ENCODE measurements around the gene ATXN1. TPM values are rescaled to one million over a fixed set of nuclear protein-coding genes. Genes with fewer than 3 reads are reported as not detected.

ATXN1 gene
- total RNA-seq, 1 experiment from 2014 or later = 25.6 TPM

DNA sequence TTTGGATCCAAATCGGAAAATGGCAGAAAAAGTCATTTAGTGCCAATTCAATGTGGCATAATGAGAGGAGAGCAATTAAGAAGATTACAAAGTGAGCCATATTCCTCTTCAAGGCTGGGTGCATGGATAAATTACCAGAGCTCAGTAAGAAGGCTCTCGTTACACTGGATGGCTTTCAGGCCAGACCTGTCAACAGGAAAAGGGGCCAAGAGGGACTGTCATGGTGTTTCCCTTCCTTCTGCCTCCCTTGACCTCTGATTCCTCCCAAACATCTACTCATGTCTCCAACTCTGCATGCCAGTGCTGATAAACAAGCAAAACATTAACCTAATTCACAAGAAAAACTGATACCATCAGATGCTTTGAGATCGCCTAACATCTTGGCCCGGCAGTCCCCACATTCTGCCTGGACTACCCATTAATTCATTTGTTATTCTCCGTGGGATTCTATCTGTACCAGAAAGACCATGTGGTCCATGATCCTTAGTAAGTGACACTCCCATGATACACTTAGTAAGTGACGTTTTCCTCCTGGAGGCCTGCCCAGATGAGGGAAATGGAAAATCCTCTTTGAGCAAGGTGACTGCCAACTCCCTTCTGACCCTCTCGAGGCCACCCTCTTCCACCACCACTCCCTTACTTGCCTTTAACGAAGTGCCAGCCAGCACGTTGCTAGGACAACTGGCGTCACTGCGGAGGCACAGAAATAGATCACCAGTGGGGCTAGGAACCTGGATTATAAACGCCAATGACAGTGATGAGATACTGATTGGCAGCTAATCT lies 283.7 kb downstream of the ATXN1 start:
- POLR2A ChIA-PET (ENCODE audit: low non-redundant PET) = no interaction called here
- DNase-seq (ENCODE audit: low spot score) = no peak
- intact Hi-C loops (cut with micrococcal nuclease; ENCODE audit: unreplicated experiment) = no loop called here
- BruUV-seq (replicated peaks) = no TSS peak
- Histone ChIP-seq H3K9me3 (ENCODE audit: low read depth, low read length, poor library complexity, severe bottlenecking) (no peaks in the 10 kb centered on the region), H3K36me3 (ENCODE audit: insufficient read depth, low read length, poor library complexity, severe bottlenecking) (no peaks in the 10 kb centered on the region), H3K27ac (ENCODE audit: low read depth, low read length, poor library complexity, severe bottlenecking) (no peak overlapping the region), H3K27me3 (replicated peaks; ENCODE audit: insufficient read depth, low read depth, low read length, poor library complexity) (no peaks in the 10 kb centered on the region), H3K4me1 (ENCODE audit: insufficient read depth, low read length, poor library complexity, severe bottlenecking) (no peaks in the 10 kb centered on the region), H3K4me3 (ENCODE audit: low read depth, low read length, poor library complexity, severe bottlenecking) (no peak overlapping the region)
- TF ChIP-seq, protein P1, sequence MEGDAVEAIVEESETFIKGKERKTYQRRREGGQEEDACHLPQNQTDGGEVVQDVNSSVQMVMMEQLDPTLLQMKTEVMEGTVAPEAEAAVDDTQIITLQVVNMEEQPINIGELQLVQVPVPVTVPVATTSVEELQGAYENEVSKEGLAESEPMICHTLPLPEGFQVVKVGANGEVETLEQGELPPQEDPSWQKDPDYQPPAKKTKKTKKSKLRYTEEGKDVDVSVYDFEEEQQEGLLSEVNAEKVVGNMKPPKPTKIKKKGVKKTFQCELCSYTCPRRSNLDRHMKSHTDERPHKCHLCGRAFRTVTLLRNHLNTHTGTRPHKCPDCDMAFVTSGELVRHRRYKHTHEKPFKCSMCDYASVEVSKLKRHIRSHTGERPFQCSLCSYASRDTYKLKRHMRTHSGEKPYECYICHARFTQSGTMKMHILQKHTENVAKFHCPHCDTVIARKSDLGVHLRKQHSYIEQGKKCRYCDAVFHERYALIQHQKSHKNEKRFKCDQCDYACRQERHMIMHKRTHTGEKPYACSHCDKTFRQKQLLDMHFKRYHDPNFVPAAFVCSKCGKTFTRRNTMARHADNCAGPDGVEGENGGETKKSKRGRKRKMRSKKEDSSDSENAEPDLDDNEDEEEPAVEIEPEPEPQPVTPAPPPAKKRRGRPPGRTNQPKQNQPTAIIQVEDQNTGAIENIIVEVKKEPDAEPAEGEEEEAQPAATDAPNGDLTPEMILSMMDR (conservative IDR thresholded peaks at IDR 0.05; ENCODE audit: low read depth, low read length) = no peak
- no peak for TF ChIP-seq EZH2 (IDR thresholded peaks at IDR 0.05; ENCODE audit: borderline replicate concordance, low read depth, low read length, poor library complexity, severe bottlenecking)
- CTCF ChIA-PET = no interaction called here

DNA sequence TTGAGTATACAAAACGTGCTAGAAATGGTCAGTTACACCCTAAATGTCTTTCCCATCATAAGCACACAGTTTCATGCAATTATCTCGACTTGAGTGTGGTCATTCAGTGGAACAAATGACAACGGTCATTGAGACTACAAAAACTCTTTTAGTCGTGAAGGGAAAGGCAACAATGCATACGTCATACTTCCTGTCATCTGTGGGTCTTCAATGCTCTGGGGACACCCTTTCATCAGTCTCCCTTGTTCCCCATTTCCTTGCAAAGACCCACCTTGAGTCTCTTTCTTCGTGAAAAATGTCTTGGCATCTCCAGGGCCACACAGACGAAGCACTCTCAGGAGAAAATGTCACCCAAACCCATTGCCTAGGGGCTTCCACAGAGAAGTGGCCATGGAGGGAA lies 284.4 kb downstream of the ATXN1 start:
- Histone ChIP-seq H3K4me3 (ENCODE audit: low read depth, low read length, poor library complexity, severe bottlenecking) (no peak overlapping the region), H3K27me3 (replicated peaks; ENCODE audit: insufficient read depth, low read depth, low read length, poor library complexity) (no peaks in the 10 kb centered on the region), H3K9me3 (ENCODE audit: low read depth, low read length, poor library complexity, severe bottlenecking) (no peaks in the 10 kb centered on the region), H3K4me1 (ENCODE audit: insufficient read depth, low read length, poor library complexity, severe bottlenecking) (no peaks in the 10 kb centered on the region), H3K36me3 (ENCODE audit: insufficient read depth, low read length, poor library complexity, severe bottlenecking) (no peaks in the 10 kb centered on the region), H3K27ac (ENCODE audit: low read depth, low read length, poor library complexity, severe bottlenecking) (no peak overlapping the region)
- no peak for DNase-seq (ENCODE audit: low spot score)
- intact Hi-C loops (cut with micrococcal nuclease; ENCODE audit: unreplicated experiment) = no loop called here
- ChIA-PET CTCF (no interaction called here), POLR2A (ENCODE audit: low non-redundant PET) (no interaction called here)
- no TSS peak for BruUV-seq (replicated peaks)
- TF ChIP-seq EZH2 (IDR thresholded peaks at IDR 0.05; ENCODE audit: borderline replicate concordance, low read depth, low read length, poor library complexity, severe bottlenecking) = no peak
- TF ChIP-seq, protein P1 (conservative IDR thresholded peaks at IDR 0.05; ENCODE audit: low read depth, low read length) = no peak

DNA sequence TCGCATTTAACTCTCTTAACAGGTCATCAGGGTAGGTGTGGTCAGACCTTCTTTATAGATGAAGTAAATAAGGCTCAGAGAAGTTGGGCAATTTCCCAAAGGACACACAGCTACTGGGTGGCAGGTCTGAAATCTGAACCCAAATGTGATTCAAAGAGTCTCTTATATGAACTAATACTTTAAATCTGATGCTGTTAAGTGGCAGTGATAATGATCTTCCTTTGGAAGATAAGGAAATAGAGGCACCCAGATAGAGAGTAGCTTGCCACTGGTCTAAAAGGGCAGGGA lies 285.8 kb downstream of the ATXN1 start:
- H3K27me3 ChIP-seq (replicated peaks; ENCODE audit: insufficient read depth, low read depth, low read length, poor library complexity) = no peaks in the 10 kb centered on the region
- DNase-seq (ENCODE audit: low spot score) = no peak
- H3K27ac ChIP-seq (ENCODE audit: low read depth, low read length, poor library complexity, severe bottlenecking) = no peak overlapping the region
- H3K36me3 ChIP-seq (ENCODE audit: insufficient read depth, low read length, poor library complexity, severe bottlenecking) = no peaks in the 10 kb centered on the region
- no peak overlapping the region for H3K4me3 ChIP-seq (ENCODE audit: low read depth, low read length, poor library complexity, severe bottlenecking)
- peaks cover 11% of the 10 kb centered on the region for H3K4me1 ChIP-seq (ENCODE audit: insufficient read depth, low read length, poor library complexity, severe bottlenecking)
- CTCF ChIA-PET = interaction anchor here (0.6 kb wide), 1 partner anchor 60 kb away, joined by 3 read pairs; no protein-coding TSS in a partner anchor
- TF ChIP-seq EZH2 (IDR thresholded peaks at IDR 0.05; ENCODE audit: borderline replicate concordance, low read depth, low read length, poor library complexity, severe bottlenecking) = no peak
- TF ChIP-seq, protein P1 (conservative IDR thresholded peaks at IDR 0.05; ENCODE audit: low read depth, low read length) = no peak
- POLR2A ChIA-PET (ENCODE audit: low non-redundant PET) = no interaction called here
- H3K9me3 ChIP-seq (ENCODE audit: low read depth, low read length, poor library complexity, severe bottlenecking) = no peaks in the 10 kb centered on the region
- intact Hi-C loops (cut with micrococcal nuclease; ENCODE audit: unreplicated experiment) = no loop called here
- no TSS peak for BruUV-seq (replicated peaks)
